HG02943 (cell line): ENCODE data around the gene PAK5.

Experiments
- ATAC-seq: cut with Tn5 transposase; IDR thresholded peaks from one replicate; pipeline ENCODE4 v1.9.1; 2021; ENCODE audit warnings: mild to moderate bottlenecking, low read depth, moderate library complexity; ENCODE audit not compliant: unreplicated experiment

Gene PAK5

DNA sequence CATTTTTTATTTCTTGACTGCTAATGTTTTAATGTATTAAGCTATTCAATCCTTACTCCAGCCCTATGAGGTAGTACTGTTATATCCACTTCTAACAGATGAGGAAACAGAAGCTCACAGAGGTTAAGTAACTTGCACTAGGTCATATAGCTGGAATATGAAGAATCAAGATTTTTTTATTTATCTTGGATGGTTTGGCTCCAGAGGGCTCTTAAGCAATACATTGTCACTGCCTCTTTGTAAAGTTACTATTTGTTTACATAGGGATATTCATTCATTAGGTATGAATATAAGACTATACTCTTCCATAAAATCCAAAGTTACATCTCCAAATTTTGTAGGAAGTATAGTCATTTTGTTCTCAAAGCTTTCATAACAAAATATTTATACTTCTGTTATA, 210.7 kb downstream of the PAK5 start:
- ATAC-seq, result no peak

DNA sequence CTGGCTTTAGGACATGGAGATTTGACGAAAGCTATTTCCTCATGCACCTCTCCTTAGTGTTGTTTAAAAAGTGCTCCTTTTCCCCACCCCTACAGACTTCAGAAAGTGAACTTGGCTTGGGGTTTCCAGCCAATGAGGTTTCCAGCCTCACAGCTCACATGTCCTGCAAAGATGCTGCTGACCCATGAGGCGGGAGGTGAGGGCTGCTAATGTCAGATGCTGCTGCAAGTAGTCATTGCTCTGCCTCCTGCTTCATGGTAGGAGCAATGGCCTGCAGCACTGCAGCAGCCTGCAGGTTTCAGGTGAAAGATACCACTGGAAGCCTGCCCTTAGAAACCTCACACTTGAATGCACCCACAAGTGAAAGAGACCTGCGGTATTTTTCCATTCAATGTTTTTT, 211.7 kb downstream of the PAK5 start:
- no peak for ATAC-seq

DNA sequence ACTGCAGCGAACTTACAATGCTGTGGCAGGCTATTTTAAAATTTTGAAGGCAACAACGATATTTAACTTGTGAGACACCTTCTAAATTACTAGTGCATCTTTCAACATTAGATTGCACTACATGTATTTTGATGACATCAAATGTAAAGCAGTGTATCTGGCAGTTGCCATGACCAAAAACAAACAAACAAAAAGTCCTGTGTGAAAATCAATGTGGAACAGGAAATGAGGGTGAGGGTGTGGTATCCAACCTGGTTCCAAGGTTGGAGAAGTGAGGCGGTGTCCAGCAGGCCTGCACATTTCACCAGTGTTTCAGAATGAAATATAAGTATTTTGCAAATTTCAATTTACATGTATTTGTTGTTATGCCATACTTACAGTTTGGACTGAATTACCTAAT, 212.5 kb downstream of the PAK5 start:
- ATAC-seq, result no peak

DNA sequence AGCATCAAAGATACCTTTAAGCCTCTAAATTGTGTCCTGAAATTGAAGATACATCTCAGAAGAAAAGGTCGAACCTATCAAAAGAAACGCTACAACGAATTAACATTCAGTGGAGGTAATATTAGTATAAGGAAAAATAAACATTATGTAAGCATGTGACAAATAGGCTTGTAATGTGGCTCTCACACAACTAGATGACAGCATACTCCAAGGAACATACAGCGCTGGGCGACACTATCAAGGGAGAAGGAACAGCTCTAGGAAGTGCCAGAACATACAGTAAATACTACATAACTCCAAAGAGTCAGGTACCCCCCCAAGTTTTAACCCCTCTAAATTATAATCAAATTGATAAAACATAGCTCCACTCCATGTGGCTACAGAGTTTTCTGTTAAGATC, 220.9 kb downstream of the PAK5 start:
- ATAC-seq, result no peak

DNA sequence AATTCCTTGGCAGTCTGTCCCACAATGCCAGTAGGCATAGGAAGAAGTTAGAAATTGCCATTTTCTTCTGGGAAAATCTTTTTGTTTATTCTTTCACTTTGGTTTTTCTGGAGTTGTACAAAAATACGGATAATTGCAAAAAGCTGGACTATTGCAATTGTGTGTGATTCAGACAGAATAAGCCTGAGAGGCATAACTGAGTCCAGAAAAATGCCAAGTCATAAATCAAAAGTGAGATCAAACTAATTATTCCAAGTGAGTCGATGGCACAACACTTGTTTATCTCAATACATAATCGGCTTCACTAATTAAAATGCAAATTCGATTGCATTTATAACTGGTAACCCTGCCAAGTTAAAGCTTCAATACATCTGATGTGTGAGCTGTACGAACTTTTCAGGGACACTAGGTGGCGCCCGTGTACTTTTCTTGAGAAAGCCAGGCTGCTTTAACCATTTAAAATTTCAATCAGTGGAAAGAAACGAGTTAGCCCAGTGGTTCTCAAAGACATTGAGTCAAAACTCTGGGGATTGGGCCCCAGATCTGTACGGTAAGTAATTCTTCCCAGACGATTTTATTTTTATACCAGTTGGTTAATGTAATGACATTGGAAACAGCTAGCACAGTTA, 221.9 kb downstream of the PAK5 start:
- no peak for ATAC-seq

DNA sequence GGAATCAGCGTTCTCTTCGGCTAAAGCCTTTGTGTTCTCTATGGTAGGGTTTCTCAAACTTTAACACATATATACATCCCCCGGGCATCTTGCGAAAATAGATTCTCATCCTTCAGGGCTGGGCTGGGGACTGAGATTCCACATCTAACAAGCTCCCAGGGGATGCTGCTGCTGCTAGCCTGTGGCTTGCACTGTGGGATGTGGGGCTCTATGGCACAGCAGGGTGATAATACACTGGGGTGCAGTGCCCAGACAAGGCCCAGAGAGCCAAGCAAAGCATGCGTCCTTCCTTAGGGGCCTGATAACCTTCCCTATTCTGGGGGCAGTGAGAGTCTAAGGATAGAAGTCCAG, 222.4 kb downstream of the PAK5 start:
- ATAC-seq, result peak; percentile 13

DNA sequence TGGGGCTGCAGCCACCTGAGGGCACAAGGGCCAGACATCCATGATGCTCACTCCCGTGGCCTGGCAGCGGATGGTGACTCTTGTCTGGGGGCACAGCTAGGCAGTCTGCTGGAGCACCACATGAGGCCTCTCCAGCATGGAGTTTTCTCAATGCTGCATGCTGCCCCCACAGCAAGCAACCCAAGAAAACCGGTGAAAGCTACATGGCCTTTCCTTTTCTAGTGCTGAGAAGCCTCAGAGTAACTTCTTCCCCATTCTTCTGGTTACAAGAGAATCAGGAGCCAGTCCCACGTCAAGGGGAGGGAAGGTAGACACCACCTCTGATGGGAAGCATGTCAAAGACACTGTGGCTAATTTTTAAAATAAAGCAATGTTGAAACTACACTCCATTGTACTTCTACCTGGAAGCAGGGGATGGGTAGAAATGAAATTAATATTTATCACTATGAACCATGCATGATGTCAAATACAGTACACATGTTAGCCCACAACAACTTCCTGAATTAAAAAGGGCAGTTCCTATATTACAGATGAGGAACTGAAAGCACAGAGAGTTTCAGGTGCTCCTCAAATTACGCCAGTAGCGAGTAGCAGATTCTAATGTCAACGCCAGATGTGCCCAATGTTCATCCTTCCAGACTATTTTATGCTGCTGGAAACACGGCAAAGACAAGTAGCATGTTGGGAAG, 223.0 kb downstream of the PAK5 start:
- peak; percentile 98 for ATAC-seq

DNA sequence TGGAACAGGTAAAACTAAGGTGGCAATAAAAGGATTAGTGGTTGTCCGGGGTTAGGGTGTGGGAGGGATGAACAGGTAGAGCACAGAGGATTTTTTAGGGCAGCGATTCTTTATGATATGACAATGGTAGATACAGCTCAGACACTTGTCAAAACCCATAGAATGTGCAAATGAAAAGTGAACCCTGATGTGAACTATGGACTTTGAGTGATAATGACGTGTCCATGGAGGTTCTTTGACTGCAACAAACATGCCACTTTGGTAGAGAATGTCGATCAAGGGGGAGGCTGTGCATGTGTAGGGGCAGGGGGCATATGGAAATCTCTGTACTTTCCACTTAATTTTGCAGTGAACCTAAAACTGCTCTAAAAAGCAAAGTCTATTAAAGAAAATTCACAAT, 223.8 kb downstream of the PAK5 start:
- no peak for ATAC-seq

DNA sequence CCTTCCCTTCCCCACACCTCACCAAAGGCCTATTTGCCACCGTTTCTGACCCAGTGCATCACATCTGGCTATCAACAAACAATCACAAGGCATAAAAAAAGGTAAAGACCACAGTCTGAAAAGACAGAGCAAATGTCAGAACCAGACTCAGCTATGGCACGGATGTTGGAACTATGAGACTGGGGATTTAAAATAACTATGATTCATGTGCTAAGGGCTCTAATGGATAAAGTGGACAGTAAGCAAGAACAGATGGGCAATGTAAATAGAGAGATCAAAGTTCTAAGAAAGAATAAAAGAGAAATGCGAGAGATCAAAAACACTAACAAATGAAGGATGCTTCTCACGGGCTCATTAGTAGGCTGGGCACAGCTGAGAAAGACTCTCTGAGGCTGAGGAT, 225.0 kb downstream of the PAK5 start:
- ATAC-seq, result no peak

DNA sequence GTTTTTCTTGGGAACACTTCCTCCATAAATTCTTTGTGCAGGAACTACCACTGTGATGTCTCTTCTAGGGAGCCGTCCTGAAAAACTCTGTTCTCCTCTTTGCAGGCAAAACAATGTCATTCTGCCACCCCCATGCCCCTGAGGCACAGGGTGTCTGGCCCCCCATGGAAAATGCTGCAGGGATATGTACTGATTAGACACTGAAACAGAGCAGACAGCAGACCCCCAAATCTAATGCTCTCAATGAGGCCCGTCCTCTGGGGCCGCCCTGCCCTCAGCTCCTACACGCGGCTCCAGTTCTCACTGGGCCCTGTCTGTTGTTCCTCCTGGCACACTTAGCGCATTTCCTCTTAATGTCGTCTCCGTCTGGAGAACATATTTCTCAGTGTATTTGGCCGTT, 227.0 kb downstream of the PAK5 start:
- ATAC-seq, result no peak

DNA sequence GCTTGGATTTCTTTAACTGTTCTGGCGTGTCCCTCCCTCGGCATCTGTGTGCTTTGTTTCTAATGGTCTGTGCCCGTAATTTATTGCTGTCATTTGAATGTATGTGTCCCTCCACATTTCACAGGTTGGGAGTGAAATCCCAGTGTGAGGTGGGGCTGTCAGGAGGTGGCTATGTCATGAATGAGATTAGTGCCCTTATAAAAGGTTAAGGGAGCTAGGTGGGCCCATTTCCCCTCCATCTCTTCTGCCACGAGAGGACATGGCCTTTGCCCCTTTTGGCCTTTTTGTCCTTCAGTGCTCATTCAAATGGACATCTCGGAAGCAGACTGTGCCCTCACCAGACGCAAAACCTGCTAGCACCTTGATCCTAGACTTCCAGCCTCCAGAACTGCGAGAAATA, 228.2 kb downstream of the PAK5 start:
- no peak for ATAC-seq

DNA sequence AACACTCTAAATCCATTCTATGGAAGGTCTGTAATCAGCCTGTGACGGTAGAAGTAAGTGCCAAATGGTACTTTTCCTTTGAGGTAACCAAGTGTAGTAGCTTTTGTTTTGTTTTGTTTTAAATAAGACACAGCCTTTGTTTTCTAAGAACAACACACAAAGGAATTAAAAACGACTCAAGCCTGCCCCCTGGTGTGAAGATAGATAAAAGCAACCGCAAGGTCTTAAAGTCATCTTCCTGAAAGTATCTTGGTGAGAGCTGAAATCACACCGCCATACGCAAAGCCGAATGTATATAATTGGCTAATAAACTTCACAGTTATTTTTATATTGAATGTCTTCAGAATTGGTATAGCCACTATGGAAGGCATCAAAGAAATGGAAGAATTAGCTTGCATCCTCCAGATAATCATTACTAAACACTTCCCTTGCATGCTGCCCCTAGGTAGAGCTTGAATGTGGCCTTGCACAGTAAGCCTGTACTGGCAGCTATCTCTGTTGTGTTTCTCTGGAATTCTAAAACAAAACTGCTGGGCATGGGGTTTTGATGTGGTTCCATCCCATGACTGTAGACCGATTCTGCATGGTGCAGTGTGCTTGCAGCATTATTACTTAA, 228.9 kb downstream of the PAK5 start:
- peak; percentile 65 for ATAC-seq

DNA sequence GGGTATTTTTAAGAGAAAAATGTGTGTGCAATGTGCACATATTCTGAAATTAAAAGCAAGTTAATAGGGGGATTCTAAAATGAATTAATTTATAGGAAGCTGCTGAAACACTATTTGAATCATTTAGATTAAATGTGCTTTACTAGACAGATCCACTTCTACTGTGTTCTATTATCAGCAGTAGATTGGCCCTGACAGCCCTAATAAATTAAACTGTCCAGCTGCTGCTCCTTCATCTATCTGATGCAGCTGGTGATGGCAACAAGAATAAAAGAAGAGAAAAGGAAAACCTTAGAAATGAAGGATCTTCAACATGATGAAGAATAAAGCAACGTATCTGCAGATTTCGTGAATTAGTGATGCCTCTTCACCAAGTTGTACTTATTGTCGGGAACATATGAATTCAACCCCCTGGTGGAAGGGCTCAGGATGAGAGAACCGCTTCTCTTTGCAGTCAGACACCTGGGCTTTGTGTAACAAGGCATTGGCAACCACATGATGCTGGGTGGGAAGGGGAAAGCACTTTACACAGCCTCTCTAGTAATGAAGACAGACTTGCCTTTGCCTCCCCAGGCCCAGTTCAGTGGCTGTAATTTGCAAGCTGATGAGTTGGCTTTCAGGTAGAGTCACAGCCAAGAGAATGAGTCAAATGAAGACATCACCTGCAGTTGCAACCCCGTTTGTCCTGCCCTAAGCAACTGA, 230.1 kb downstream of the PAK5 start:
- no peak for ATAC-seq

DNA sequence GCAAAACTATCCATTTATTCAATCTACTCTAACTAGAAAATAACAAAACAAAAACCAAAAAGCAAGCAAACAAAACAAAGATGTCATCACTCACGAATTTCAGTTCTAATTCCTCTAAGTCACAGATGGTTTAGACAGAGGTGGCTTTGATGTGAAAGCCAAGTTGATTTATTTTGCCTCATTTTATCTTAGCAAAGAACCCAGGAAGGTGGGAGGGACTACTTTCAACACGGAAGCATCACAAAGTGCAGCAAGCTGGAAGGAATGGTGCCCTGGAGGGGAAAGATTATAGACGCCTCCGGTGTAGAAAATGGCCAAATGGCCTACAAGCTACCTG, 236.1 kb downstream of the PAK5 start:
- no peak for ATAC-seq

DNA sequence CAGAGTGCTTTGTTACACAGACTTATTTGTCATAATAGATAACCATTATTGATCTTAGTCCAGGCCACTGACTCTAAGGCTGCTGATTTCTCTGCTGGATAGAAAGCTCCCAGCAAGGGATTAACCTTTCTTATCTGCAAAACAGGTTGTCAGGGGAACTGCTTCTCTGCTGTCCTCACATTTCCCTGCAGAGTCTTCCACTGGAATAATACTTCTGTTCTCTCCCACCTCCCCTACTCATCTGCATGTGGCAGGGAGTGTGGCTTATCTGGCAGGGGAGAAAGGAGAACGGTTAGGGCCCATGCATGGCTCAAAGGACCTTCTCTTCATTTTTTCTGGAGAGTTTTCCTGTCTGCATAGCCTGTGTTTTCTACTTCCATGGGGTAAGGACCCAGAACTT, 238.3 kb downstream of the PAK5 start:
- no peak for ATAC-seq

DNA sequence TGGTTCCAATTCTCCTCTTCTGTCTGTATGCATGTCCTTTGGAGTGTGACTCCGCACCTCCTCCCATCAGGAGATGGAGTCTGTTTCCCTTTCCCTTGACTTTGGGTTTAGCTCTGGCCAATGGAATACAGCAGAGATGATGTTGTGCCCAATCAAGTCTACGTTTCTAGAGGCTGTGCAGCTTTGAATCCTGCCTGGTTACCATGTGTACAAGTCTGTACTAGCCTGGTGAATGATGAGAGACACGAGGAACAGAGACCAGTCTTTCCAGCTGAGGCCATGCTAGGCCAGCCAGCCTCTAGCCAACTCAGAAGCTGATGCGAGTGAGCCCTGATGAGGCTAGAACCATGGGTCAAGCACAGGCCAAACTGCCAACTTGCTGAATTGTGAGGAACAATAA, 241.3 kb downstream of the PAK5 start:
- ATAC-seq, result no peak

DNA sequence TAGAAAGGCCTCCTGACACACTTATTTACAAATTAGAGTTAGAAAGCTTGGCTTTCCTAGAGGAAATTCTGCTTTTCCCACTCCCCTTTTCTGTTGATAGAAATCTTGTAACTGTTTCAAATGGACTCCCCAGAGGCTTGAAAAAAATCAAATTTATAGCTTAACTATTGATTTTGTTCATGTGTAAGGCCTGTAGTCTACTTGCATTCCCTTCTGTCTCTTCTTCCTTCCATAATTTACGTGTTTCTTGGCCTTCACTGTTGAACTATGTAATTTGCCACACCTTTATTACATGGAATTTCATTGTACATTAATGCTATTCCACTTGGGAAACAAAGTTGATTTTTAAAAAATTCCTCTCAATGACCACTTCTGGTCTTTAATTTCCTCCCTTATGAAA, 243.1 kb downstream of the PAK5 start:
- no peak for ATAC-seq

DNA sequence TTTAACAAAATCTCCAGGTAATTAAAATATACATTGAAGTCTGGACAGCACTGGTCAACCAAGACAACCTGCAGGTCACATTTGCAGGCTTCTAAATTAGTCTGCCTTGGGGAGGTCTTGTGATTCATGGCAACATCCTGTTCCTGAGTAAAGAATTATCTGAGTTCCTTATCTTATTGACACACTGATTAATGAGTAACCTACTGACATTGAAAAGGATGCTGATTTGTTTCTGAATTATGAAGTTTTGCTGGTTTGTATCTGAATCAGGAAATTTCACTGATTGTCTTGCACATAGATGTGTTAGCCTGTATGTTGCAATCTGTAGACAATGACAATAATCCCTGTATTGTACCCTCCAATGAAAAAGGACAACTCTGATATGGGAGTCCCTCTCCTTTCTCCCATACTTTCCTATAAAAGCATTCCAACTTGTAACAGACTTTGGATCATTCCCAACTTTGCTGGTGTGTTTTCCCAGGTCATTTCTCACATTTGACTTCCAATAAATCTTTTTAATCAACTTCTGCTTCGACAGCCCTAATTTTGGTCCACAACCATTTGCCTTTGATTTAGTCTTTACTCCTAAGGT, 244.5 kb downstream of the PAK5 start:
- no peak for ATAC-seq

DNA sequence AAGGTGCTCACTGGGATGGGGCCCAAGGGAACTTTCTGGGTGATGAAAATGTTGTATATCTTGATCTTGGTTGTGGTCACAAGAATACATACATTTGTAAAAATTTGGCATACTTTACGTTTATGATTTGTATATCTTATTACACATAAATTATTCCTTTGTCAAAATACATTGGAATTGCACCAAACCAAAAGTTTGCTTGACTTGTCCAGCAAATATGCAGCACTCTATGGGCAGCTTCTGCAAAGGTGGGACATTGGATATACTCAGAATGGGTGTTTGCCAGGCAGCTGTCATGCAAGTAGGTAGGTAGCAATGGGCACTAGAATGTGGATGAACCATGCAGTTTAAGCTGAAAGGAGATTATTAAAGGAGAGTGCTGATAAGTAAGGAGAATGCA, 246.5 kb downstream of the PAK5 start:
- ATAC-seq, result no peak

DNA sequence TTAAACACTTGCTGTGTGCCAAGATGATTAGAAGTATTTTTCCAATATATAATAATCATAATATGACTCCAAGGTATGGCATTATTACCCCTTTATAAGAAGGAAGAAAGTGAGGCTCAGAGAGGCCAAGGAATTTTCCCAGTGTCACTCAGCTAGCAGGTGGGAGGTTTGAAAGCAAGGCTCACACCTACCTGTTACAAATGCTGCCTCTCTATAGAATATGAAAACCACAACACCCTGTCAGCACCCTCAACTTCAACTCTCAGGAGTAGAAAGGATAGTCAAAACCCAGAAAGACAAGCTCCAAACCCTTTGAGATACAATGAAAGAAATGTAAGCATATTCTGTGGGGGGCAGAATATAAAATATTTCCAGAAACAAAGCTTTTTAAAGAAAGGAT, 247.8 kb downstream of the PAK5 start:
- no peak for ATAC-seq

DNA sequence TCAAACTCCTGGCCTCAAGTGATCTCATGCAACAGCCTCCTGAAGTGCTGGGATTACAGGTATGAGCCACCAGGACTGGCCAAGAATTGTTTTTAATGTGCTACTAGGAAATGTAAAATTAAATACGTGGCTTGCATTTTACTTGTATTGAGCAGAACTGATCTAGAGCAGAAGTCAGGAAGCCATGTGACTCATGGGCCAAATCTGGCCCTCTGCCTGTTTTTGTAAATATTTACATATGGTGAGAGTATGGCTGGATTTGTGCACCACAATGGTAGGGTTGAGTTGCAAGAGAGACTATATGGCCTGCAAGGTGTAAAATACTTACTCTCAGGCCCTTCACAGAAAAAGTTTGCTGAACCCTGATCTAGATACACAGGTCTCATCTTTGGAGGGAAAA, 248.7 kb downstream of the PAK5 start:
- ATAC-seq, result no peak
